A549 (cell line): ENCODE measurements around the gene SGCA. TPM values are rescaled to one million over a fixed set of nuclear protein-coding genes. Genes with fewer than 3 reads are reported as not detected.
A peak's percentile ranks its signal among the peaks of the same experiment; 100 is the strongest.

Experiments
- ATOH8 ChIP-seq: fragments of 250-450 bp; sonication (Bioruptor Pico); IDR thresholded peaks from 2 replicates; pipeline ENCODE4 v1.5.0; 2020; ENCODE audit warnings: low read depth, mild to moderate bottlenecking, moderate library complexity
- CTCF ChIP-seq: fragments of >200 bp; sonication (Bioruptor Twin); formaldehyde crosslinking; IDR thresholded peaks from 3 replicates; pipeline ENCODE4 v1.5.1; 2016
- E2F6 ChIP-seq: IDR thresholded peaks from 2 replicates; pipeline ENCODE4 v1.6.1; 2012; ENCODE audit warnings: low read depth, borderline replicate concordance
- ESRRA ChIP-seq: fragments of 150-350 bp; IDR thresholded peaks from 2 replicates; pipeline ENCODE4 v1.6.1; 2014; ENCODE audit warnings: mild to moderate bottlenecking, low read length, borderline replicate concordance
- FOXS1 ChIP-seq: fragments of 250-450 bp; sonication (Bioruptor Pico); IDR thresholded peaks from 2 replicates; pipeline ENCODE4 v1.5.0; 2020; ENCODE audit warnings: mild to moderate bottlenecking, moderate library complexity
- HDAC2 ChIP-seq: fragments of 200-600 bp; sonication (generic); IDR thresholded peaks from 2 replicates; pipeline ENCODE4 v1.6.1; 2016
- HES2 ChIP-seq: fragments of >200 bp; sonication (Bioruptor Twin); formaldehyde crosslinking; IDR thresholded peaks from 2 replicates; pipeline ENCODE4 v1.6.1; 2016
- HMGXB4 ChIP-seq: fragments of 250-450 bp; sonication (Bioruptor Pico); IDR thresholded peaks from 2 replicates; pipeline ENCODE4 v1.5.0; 2021; ENCODE audit warnings: mild to moderate bottlenecking, moderate library complexity, borderline replicate concordance
- HOXB13 ChIP-seq: fragments of 250-450 bp; sonication (Bioruptor Pico); IDR thresholded peaks from 2 replicates; pipeline ENCODE4 v1.5.0; 2020; ENCODE audit warnings: low read depth, mild to moderate bottlenecking, moderate library complexity
- JUN ChIP-seq, 2 experiments: fragments of >200 bp; sonication (Bioruptor Twin); formaldehyde crosslinking; IDR thresholded peaks; 2 replicates in 1 of 2; 3 replicates in 1 of 2; pipeline ENCODE4 v1.6.1; 2016 to 2017
- KDM5A ChIP-seq: fragments of 200-600 bp; sonication (generic); IDR thresholded peaks from 2 replicates; pipeline ENCODE4 v1.6.1; 2016; ENCODE audit warnings: antibody characterized with exemption, mild to moderate bottlenecking
- MAFK ChIP-seq: fragments of 450-650 bp; IDR thresholded peaks from 2 replicates; pipeline ENCODE4 v1.6.1; 2014; ENCODE audit not compliant: partially characterized antibody
- MAZ ChIP-seq: fragments of 150-350 bp; IDR thresholded peaks from 2 replicates; pipeline ENCODE4 v1.6.1; 2014; ENCODE audit warnings: antibody characterized with exemption, low read depth, low read length, borderline replicate concordance
- MYC ChIP-seq: IDR thresholded peaks from 2 replicates; pipeline ENCODE4 v1.6.1; 2012; ENCODE audit warnings: mild to moderate bottlenecking, inconsistent platforms, low read length, improper control_type of control experiment, borderline replicate concordance
- PBX3 ChIP-seq: IDR thresholded peaks from 2 replicates; pipeline ENCODE4 v1.6.1; 2012
- REST ChIP-seq: fragments of 200-600 bp; sonication (generic); IDR thresholded peaks from 2 replicates; pipeline ENCODE4 v1.6.1; 2016; ENCODE audit warnings: antibody characterized with exemption, mild to moderate bottlenecking, moderate library complexity
- RFX5 ChIP-seq: fragments of 450-650 bp; IDR thresholded peaks from 2 replicates; pipeline ENCODE4 v1.7.1; 2014; ENCODE audit warnings: antibody characterized with exemption, mild to moderate bottlenecking, moderate library complexity
- SMC3 ChIP-seq: fragments of >200 bp; sonication (Bioruptor Twin); formaldehyde crosslinking; IDR thresholded peaks from 3 replicates; pipeline ENCODE4 v1.6.1; 2018; ENCODE audit warnings: inconsistent platforms
- TFCP2L1 ChIP-seq: fragments of 250-450 bp; sonication (Bioruptor Pico); IDR thresholded peaks from 2 replicates; pipeline ENCODE4 v1.5.0; 2021; ENCODE audit warnings: mild to moderate bottlenecking
- polyA plus RNA-seq, 4 experiments: library from polyadenylated mRNA; depleted of rRNA in 3 of 4; stranded (reverse); fragments of >200 nt; fragmentation: RNase III in 1 of 4; extraction: RNeasy Plus Mini Kit Qiagen cat#74134 plus additional on column Dnase treatment in 1 of 4; gene quantifications; 2 replicates in 3 of 4; 3 replicates in 1 of 4; pipeline ENCODE4 v1.2.3, GENCODE V29; 2011 to 2017

SGCA gene
- polyA plus RNA-seq, 2 of the 4 experiments (the other 2 are of a cell fraction), result 0.44 to 3.4 TPM

- peak; percentile 36; the same call in 1 of the 3 replicates for TF ChIP-seq CTCF
- no peak for TF ChIP-seq RFX5
- no peak for TF ChIP-seq ATOH8 (CRISPR knock-in tag)
- peak; percentile 67 for TF ChIP-seq E2F6
- TF ChIP-seq HOXB13 (CRISPR knock-in tag), result no peak
- no peak for TF ChIP-seq MYC
- TF ChIP-seq JUN (IDR thresholded peaks at IDR 0.05), result peak; percentile 70 to 79
- peak; percentile 91 for TF ChIP-seq MAZ
- TF ChIP-seq HES2, result no peak
- peak; percentile 20; the same call in 1 of the 2 replicates for TF ChIP-seq PBX3
- TF ChIP-seq ESRRA, result 0 out of 2 replicates have a peak, but pooled peaks have one; percentile 31
- no peak for TF ChIP-seq HMGXB4 (CRISPR knock-in tag)
- no peak for TF ChIP-seq MAFK
- TF ChIP-seq SMC3, result no peak
- peak; percentile 93 for TF ChIP-seq HDAC2
- no peak for TF ChIP-seq TFCP2L1 (CRISPR knock-in tag)
- no peak for TF ChIP-seq REST
- no peak for TF ChIP-seq FOXS1 (CRISPR knock-in tag)
- TF ChIP-seq KDM5A, result no peak
These were observed 14.5 kb upstream of the SGCA start (continued) for GRCh38 chr17:50151041-50151936.
